OCI-LY1 (cell line): ENCODE measurements around the gene ITIH3.

Experiments used
- H2AFZ ChIP-seq: fragments of 200-600 bp; sonication (generic), shearing (Covaris generic); 2 replicates; pipeline ENCODE4 v1.6.0; 2014; ENCODE audit warnings: antibody characterized with exemption, mild to moderate bottlenecking, low read length
- H3F3A ChIP-seq: fragments of 200-600 bp; sonication (generic), shearing (Covaris generic); 2 replicates; pipeline ENCODE4 v1.6.0; 2014; ENCODE audit warnings: mild to moderate bottlenecking, antibody characterized with exemption, low read length, moderate library complexity; ENCODE audit not compliant: insufficient read depth
- H3K27ac ChIP-seq: fragments of 200-600 bp; sonication (generic); 2 replicates; pipeline ENCODE4 v1.5.1; 2014; ENCODE audit warnings: low read length, mixed run types, mild to moderate bottlenecking, low read depth; ENCODE audit not compliant: poor library complexity, severe bottlenecking
- H3K27me3 ChIP-seq: fragments of 200-600 bp; sonication (generic); 2 replicates; pipeline ENCODE4 v1.6.0; 2014; ENCODE audit warnings: antibody characterized with exemption, mild to moderate bottlenecking, low read length, moderate library complexity; ENCODE audit not compliant: insufficient read depth
- H3K36me3 ChIP-seq: fragments of 200-600 bp; sonication (generic); 2 replicates; pipeline ENCODE4 v1.6.1; 2014; ENCODE audit warnings: mild to moderate bottlenecking, antibody characterized with exemption, low read length, moderate library complexity, mixed read lengths; ENCODE audit not compliant: insufficient read depth
- H3K4me1 ChIP-seq: fragments of 200-600 bp; sonication (generic); 2 replicates; pipeline ENCODE4 v1.5.1; 2014; ENCODE audit warnings: mild to moderate bottlenecking, low read length, moderate library complexity; ENCODE audit not compliant: insufficient read depth, severe bottlenecking
- H3K4me2 ChIP-seq: fragments of 200-600 bp; sonication (generic), shearing (Covaris generic); 2 replicates; pipeline ENCODE4 v1.6.1; 2014; ENCODE audit warnings: low read length
- H3K4me3 ChIP-seq: fragments of 200-600 bp; sonication (generic); 2 replicates; pipeline ENCODE4 v1.5.1; 2014; ENCODE audit warnings: low read length, low read depth, mild to moderate bottlenecking, mixed read lengths; ENCODE audit not compliant: poor library complexity, severe bottlenecking
- H3K79me2 ChIP-seq: fragments of 200-600 bp; shearing (Covaris generic); 2 replicates; pipeline ENCODE4 v1.6.1; 2016; ENCODE audit warnings: mixed run types, low read length, mixed read lengths; ENCODE audit not compliant: insufficient read depth
- H3K9ac ChIP-seq: fragments of 200-600 bp; sonication (generic), shearing (Covaris generic); 2 replicates; pipeline ENCODE4 v1.6.1; 2014; ENCODE audit warnings: mild to moderate bottlenecking, low read length, mixed read lengths
- H3K9me2 ChIP-seq: fragments of 200-600 bp; sonication (generic), shearing (Covaris generic); 2 replicates; pipeline ENCODE4 v1.6.1; 2014; ENCODE audit warnings: low read depth, mild to moderate bottlenecking, low read length, mixed read lengths
- H3K9me3 ChIP-seq: fragments of 200-600 bp; shearing (Covaris generic); 2 replicates; pipeline ENCODE4 v1.6.1; 2014; ENCODE audit warnings: low read length, mixed read lengths
- H4K20me1 ChIP-seq: fragments of 200-600 bp; sonication (generic), shearing (Covaris generic); 2 replicates; pipeline ENCODE4 v1.6.0; 2016; ENCODE audit warnings: mild to moderate bottlenecking, low read length; ENCODE audit not compliant: insufficient read depth
- CTCF ChIP-seq: fragments of 200-600 bp; sonication (generic), shearing (Covaris generic); IDR thresholded peaks from 2 replicates; pipeline ENCODE4 v1.5.1; 2017; ENCODE audit warnings: mild to moderate bottlenecking, antibody characterized with exemption, low read length, moderate library complexity, mixed read lengths
- EZH2 ChIP-seq: fragments of 200-600 bp; sonication (generic), shearing (Covaris generic); IDR thresholded peaks from 2 replicates; pipeline ENCODE4 v1.8.0; 2017; ENCODE audit warnings: borderline replicate concordance, mixed run types, mild to moderate bottlenecking, antibody characterized with exemption, low read length, moderate library complexity, mixed read lengths

ITIH3 gene, protein sequence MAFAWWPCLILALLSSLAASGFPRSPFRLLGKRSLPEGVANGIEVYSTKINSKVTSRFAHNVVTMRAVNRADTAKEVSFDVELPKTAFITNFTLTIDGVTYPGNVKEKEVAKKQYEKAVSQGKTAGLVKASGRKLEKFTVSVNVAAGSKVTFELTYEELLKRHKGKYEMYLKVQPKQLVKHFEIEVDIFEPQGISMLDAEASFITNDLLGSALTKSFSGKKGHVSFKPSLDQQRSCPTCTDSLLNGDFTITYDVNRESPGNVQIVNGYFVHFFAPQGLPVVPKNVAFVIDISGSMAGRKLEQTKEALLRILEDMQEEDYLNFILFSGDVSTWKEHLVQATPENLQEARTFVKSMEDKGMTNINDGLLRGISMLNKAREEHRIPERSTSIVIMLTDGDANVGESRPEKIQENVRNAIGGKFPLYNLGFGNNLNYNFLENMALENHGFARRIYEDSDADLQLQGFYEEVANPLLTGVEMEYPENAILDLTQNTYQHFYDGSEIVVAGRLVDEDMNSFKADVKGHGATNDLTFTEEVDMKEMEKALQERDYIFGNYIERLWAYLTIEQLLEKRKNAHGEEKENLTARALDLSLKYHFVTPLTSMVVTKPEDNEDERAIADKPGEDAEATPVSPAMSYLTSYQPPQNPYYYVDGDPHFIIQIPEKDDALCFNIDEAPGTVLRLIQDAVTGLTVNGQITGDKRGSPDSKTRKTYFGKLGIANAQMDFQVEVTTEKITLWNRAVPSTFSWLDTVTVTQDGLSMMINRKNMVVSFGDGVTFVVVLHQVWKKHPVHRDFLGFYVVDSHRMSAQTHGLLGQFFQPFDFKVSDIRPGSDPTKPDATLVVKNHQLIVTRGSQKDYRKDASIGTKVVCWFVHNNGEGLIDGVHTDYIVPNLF

GRCh38 chr3:52794612-52795099 lies at the start of gene ITIH3:
Gene ITIH3 (plus strand): TSS chr3:52794796. CDS start chr3:52794804, 8 bp downstream.
- Histone ChIP-seq H3K9me2 (no peaks in the 10 kb centered on the region), H3F3A (no peaks in the 10 kb centered on the region), H3K9me3 (no peaks in the 10 kb centered on the region), H3K27me3 (no peaks in the 10 kb centered on the region; the same call in 1 of the 2 replicates), H3K4me3 (no peak within 1 kb of the TSS), H4K20me1 (no peaks in the 10 kb centered on the region), H3K79me2 (no peaks in the 10 kb centered on the region), H2AFZ (no peak within 1 kb of the TSS), H3K27ac (no peak within 1 kb of the TSS), H3K36me3 (no peaks in the 10 kb centered on the region), H3K4me1 (no peaks in the 10 kb centered on the region), H3K9ac (no peak within 1 kb of the TSS), H3K4me2 (no peak within 1 kb of the TSS)
- TF ChIP-seq EZH2 (no peak), CTCF (no peak)

DNA sequence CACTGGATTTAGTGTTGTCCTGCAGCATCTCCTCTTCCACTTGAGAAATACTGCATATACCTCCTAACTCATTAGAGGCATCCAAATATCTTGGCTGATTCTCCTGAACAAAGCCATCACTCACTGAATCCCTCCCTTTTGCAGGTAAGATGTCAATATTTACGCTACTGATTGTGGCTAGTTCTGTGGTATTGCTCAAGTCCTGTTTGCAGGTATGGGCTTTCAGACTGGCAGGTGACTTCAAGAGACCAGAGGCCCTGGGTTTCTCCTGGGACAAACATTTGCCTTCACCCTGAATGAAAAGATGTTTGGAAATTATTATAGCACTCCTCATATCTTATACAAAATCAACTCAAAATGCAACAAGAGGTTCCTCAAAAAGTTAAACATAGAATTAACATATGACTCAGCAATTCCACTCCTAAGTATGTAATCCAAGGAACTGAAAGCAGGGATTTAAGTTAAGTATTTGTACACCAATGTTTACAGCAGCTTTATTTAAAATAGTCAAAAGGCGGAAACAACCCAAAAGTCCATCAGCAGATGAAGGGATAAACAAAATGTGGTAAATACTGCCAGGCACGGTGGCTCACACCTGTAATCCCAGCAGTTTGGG lies 42.4 kb upstream of the ITIH3 start:
- no peak overlapping the region for H3K4me2 ChIP-seq
- no peak overlapping the region for H3K27ac ChIP-seq
- H3K36me3 ChIP-seq: peaks cover 66% of the 10 kb centered on the region

More for the DNA sequence above, 42.4 kb upstream of the ITIH3 start:
- Histone ChIP-seq H3K9me3 (no peaks in the 10 kb centered on the region), H3F3A (no peaks in the 10 kb centered on the region), H3K4me3 (no peak overlapping the region), H4K20me1 (no peaks in the 10 kb centered on the region), H3K27me3 (no peaks in the 10 kb centered on the region), H3K9ac (no peak overlapping the region), H3K9me2 (no peaks in the 10 kb centered on the region), H2AFZ (no peak overlapping the region), H3K4me1 (no peaks in the 10 kb centered on the region), H3K79me2 (no peaks in the 10 kb centered on the region)
- TF ChIP-seq CTCF: no peak
- TF ChIP-seq EZH2: no peak
